ENCODE data around the gene SGF29.

DNA sequence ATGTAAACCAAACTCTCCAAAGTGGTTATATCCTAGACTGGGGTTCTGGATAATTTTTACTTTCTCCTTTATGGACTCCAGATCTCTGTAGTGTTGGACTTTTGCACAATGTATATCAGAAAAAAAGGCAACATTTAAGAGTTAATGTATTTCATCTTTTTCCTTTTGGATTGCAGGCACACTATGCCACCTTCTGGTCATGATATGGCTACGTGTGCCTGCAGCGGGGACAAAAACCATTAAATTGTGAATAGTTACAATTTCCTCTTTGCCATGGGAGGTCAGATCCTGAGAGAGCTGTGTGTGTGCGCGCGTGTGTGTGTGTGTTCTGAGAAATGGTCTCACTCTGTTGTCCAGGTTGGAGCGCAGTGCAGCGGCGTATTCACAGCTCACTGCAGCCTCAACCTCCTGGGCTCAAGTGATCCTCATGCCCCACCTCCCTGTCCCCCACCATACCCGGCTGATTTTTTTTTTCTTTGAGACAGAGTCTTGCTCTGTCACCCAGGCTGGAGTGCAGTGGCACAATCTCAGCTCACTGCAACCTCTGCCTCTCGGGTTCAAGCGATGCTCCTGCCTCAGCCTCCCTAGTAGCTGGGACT is 4.3 kb upstream of the SGF29 start:
- TF ChIP-seq CTCF (IDR thresholded peaks at IDR 0.05) (peak in 2 of 3 donors; percentile 46 to 48), POLR2A (IDR thresholded peaks at IDR 0.05) (no peak), EP300 (IDR thresholded peaks at IDR 0.05) (no peak)

Data from ovary (tissue), 3 donors.